Muscle of leg (tissue), 11 donors: ENCODE results near the gene NEDD9. TPM values are rescaled to one million over a fixed set of nuclear protein-coding genes. Genes with fewer than 3 reads are reported as not detected.

Experiments used
- DNase-seq: peaks from one replicate; pipeline ENCODE4 v3.0.0; 2013
- H3K27ac ChIP-seq: one replicate; pipeline ENCODE4 v1.5.1; 2013; ENCODE audit warnings: mild to moderate bottlenecking, low read length, control low read depth
- H3K27me3 ChIP-seq: one replicate; pipeline ENCODE4 v1.6.1; 2013; ENCODE audit warnings: low read length; ENCODE audit not compliant: control insufficient read depth, insufficient read depth
- H3K36me3 ChIP-seq: one replicate; pipeline ENCODE4 v1.6.1; 2013; ENCODE audit warnings: low read length; ENCODE audit not compliant: control insufficient read depth, insufficient read depth
- H3K4me1 ChIP-seq: one replicate; pipeline ENCODE4 v1.6.1; 2013; ENCODE audit warnings: low read length; ENCODE audit not compliant: control insufficient read depth, insufficient read depth
- H3K4me3 ChIP-seq: one replicate; pipeline ENCODE4 v1.5.1; 2013; ENCODE audit warnings: low read length, control low read depth
- H3K9me3 ChIP-seq: replicated peaks from 2 replicates; pipeline ENCODE4 v1.6.1; 2013; ENCODE audit warnings: low read depth, low read length; ENCODE audit not compliant: control insufficient read depth
- WGBS: methylation state at CpG from one replicate; pipeline ENCODE4 v1.1.5; 2013; ENCODE audit warnings: missing lambda C conversion rate; ENCODE audit not compliant: insufficient coverage; 5-methylcytosine and 5-hydroxymethylcytosine counted together
- polyA plus RNA-seq, 8 donors: library from polyadenylated mRNA; unstranded; fragments of 120-200 nt; gene quantifications; one replicate each; pipeline versions ENCODE4 v1.2.1 to v1.2.3, GENCODE V29; 2013; ENCODE audit warnings: inconsistent platforms in 1 of 8, low replicate concordance in 1 of 8; ENCODE audit not compliant: insufficient read length in 8 of 8, insufficient read depth in 1 of 8
- total RNA-seq: library from RNA; stranded (reverse); fragments of 120-200 nt; gene quantifications from one replicate; pipeline ENCODE4 v1.2.4, GENCODE V29; 2013

NEDD9 gene
- total and polyA plus RNA-seq, 9 donors: 7.3 to 18.4 (median 12.7) TPM

DNA sequence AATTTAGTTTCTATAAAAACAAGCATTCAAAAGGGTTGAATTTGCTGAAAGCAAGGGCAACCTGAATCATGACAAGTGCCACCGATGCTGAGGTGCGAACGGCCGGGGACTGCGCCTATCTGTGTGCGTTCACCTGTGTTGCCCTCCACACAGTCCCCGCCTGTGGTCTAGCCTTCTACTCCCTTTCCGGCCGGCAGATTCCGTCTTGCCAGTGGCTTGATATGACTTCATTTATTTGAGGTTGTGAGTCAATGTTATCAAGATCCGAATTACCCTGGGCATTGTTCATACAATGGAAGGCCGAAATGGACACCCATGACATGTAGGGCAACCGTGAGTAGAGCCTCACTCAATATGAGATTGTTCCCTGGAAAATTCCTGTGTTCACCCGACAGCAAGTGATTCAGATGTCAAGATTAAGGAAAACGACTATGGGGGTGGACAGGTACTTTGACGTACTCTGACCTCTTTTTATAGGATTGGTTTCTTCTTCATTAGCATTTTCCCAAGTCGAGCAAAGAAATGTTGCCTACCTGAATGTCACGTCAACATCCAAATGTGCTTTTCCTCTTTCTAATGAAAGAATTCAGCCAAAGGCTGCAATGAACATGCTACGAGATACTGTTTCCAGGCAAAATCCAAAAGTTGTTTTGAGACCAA is 41.1 kb upstream of the NEDD9 start:
- no peaks in the 10 kb centered on the region for H3K9me3 ChIP-seq
- H3K27me3 ChIP-seq: no peaks in the 10 kb centered on the region
- peaks cover 5% of the 10 kb centered on the region for H3K4me1 ChIP-seq
- 94% methylated on average over 12 of the region's 19 CpGs for WGBS
- no peaks in the 10 kb centered on the region for H3K36me3 ChIP-seq
- no peak overlapping the region for H3K27ac ChIP-seq
- H3K4me3 ChIP-seq: no peak overlapping the region
- no peak for DNase-seq

DNA sequence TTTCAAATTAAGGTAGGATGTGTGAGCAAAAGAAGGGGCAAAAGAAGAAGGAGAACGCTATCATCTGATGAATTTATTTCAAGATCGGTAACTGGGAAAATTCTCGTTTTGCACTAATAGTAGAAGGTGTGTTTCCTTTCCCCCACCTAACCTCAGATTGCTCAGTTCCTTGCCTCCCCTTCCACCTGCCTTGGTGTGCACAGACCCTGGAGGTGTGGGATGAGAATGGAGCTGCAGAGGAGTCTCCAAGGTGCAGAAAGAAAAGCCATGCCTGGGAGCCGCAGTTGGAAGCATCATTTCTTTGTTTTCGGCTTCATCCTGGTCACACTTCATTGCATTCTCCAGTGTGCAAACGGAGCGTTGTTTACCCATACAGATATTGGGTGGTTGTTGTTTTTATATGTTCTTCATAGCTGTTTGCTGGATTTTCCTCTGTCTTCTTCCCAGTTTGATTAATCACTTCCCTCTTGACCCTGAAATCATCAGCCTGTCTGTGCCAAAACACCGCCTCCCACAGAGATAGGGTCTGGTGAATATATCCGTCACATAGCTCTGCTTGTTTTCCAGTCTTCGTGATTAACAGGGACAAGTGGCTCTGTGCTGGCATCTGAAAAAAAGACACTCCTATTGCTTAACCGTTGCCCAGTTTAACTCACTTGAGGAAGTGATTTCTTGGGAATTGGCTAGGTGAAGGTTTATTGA is 40.2 kb upstream of the NEDD9 start:
- Histone ChIP-seq H3K4me3 (no peak overlapping the region), H3K9me3 (no peaks in the 10 kb centered on the region), H3K4me1 (peaks cover 4% of the 10 kb centered on the region), H3K27me3 (no peaks in the 10 kb centered on the region), H3K27ac (no peak overlapping the region), H3K36me3 (no peaks in the 10 kb centered on the region)
- WGBS: no CpG with 5 or more reads among the region's 11 CpGs
- DNase-seq: no peak

DNA sequence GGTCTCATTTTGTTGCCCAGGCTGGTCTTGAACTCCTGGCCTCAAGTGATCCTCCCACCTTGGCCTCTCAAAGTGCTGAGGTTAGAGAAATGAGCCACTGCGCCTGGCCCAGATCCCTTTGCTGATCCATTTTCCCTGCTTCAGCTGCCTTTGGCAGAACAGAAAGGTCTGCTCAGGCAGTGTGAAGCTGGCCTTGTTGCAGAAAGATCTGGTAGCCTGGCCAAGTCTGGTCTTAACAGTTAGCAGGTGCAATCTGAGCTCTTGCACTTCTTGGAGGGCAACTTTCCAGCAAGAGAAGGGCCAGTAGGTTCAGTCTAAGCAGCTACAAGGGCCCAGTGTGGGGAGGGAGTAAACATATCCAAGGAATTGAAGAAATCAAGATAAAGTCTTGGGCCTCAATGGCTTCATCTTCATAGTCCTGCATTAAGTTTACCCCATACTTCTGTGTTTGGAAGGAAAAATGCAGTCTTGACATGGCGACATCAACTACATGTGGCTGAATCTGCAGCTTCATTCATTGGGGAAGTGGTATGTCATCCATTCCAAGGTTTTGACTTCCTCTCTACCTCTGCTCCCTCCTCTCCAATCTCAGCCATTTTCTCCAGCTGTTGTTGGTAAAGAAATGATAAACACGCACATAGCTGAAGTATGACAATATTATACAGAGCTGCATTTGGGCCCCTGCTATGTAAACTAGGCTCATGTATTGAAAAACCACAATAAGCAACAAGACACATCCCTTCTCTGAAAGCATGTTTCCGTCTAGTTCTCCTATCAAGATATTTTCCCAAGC is 39.0 kb upstream of the NEDD9 start:
- Histone ChIP-seq H3K27me3 (no peaks in the 10 kb centered on the region), H3K9me3 (no peaks in the 10 kb centered on the region), H3K4me3 (no peak overlapping the region), H3K4me1 (no peaks in the 10 kb centered on the region), H3K36me3 (no peaks in the 10 kb centered on the region), H3K27ac (no peak overlapping the region)
- WGBS: 84% methylated on average over 2 of the region's 4 CpGs
- DNase-seq: peak; percentile 65

DNA sequence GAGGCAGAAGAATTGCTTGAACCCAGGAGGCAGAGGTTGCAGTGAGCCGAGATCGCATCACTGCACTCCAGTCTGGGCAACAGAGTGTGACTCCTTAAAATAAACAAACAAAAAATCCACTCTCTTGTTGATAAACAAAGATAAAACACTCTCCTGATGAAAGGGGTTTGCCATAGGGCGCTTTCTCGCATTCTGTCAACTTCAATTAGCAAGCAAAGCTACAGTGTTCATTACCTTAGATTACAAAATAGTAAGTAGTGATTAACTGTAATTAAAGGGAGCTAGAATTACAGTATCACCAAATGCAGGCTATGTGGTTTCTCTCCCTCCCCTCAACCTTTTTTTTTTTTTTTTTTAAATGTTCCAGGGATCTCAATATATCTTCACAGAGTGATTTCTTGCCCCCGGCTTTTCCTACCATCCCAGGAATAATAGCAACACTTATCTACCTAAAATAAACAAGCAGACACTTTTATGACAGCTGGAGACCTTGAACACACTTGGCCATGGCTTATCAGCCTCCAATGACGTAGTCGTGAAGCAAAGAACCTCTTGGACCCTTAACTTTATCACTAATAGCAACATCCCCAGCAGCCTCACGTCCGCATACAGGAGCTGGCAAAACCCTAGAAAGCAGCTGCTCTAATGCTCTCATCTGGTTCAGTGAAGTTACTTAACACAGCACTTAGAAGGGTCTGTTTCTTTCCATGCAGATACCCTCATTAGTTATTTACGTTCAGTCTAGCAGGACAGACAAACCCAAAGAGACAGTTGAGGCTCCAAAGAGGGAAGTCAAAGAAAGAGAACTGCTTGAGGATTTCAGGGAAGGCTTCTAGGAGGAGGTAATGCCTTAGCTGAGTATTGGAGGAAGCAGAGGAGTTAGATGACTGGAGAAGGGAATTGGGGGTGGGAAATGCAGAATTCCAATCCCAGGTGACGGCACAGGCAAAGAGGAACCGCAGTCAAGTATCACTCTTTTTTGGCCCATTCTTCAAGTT is 37.9 kb upstream of the NEDD9 start:
- Histone ChIP-seq H3K4me1 (no peaks in the 10 kb centered on the region), H3K4me3 (no peak overlapping the region), H3K27ac (no peak overlapping the region), H3K9me3 (no peaks in the 10 kb centered on the region), H3K36me3 (no peaks in the 10 kb centered on the region), H3K27me3 (no peaks in the 10 kb centered on the region)
- DNase-seq: no peak
- whole genome bisulfite sequencing: 63% methylated on average over 6 of the region's 12 CpGs

DNA sequence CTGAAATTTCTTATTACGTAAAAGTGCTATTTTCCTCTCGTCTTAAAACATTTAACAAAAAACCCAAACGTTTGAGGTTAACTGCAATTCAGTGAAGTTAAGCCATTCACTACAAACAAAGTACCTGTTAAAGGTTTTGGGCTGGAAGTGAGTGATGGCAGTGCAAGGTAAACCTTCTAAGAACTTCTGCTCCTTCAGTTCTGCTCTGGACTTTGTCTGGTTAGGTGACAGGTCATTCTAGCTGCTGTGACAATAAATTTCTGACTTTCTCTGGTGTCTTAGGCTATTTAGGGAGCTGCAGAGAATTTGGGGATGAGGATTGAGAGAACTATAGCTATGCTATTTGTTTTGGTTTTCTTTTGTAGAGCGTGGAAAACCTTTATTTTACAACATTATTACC is 36.5 kb upstream of the NEDD9 start:
- DNase-seq: no peak

DNA sequence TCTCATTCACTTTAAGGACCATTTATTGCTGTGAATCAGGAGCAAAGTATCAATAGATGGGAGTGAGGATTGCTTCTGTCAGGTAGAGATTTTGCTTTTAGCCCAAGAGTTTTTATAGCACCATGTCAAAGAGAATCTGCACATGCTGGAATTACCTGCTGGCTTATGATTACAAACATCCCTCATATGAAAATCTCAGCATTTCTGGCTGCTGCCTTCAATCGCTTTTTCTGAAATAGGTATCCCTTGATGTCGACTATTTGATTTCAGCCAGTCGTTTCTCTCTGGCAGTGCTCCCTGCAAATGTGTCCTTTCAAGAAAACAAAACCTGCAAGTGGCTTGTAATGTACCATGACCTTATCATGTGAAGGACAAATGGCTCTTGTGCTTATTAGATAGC is 34.5 kb upstream of the NEDD9 start:
- WGBS: 14% methylated on average over 1 of the region's 3 CpGs
- DNase-seq: no peak
- Histone ChIP-seq H3K27ac (no peak overlapping the region), H3K27me3 (no peaks in the 10 kb centered on the region), H3K36me3 (no peaks in the 10 kb centered on the region), H3K4me1 (peaks cover 7% of the 10 kb centered on the region), H3K9me3 (no peaks in the 10 kb centered on the region), H3K4me3 (no peak overlapping the region)

More for the DNA sequence above, 36.5 kb upstream of the NEDD9 start:
- H3K4me1 ChIP-seq: no peaks in the 10 kb centered on the region
- WGBS: no CpG with 5 or more reads among the region's 4 CpGs
- no peak overlapping the region for H3K4me3 ChIP-seq
- H3K9me3 ChIP-seq: no peaks in the 10 kb centered on the region
- H3K27me3 ChIP-seq: no peaks in the 10 kb centered on the region
- H3K36me3 ChIP-seq: no peaks in the 10 kb centered on the region
- H3K27ac ChIP-seq: no peak overlapping the region

DNA sequence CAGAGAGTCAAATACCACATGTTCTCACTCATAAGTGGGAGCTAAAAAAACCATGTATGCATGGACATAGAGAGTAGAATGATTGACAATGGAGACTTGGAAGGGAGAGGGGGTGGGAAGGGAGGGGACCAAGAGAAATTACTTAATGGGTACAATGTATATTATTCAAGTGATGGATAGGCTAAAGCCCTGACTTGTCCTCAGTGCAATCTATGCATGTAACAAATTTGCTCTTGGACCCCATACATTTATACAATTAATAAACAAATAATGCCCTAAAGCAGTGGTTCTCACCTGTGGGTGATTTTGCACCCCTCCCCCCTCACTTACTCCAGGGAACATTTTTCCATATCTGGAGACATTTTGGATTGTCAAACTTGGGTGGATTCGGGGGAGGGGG is 33.5 kb upstream of the NEDD9 start:
- H3K4me3 ChIP-seq: no peak overlapping the region
- no peak overlapping the region for H3K27ac ChIP-seq
- no peaks in the 10 kb centered on the region for H3K9me3 ChIP-seq
- H3K36me3 ChIP-seq: no peaks in the 10 kb centered on the region
- no peaks in the 10 kb centered on the region for H3K27me3 ChIP-seq
- no CpG with 5 or more reads among the region's 1 CpG for WGBS
- peaks cover 7% of the 10 kb centered on the region for H3K4me1 ChIP-seq
- no peak for DNase-seq

DNA sequence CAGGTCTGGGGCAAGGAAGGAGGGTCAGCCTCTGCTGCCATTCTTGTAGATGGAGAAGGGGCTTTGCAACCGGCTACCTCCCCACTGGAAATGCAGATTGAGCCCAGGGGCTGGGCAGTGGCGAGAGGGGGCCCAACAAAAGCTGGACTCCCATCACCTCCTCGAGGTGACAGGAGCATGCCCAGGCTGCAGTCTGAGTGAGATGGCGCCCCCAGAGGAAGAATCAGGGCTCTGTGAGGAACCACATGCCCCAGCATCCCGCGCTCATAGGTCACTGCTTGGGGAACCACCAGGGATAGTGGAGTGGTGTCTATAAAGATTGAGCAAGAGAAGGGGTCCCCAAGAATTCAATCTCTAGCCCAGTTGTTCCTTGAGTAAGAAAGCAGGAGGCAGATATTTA is 31.6 kb upstream of the NEDD9 start:
- H3K4me3 ChIP-seq: no peak overlapping the region
- H3K4me1 ChIP-seq: peaks cover 7% of the 10 kb centered on the region
- no peaks in the 10 kb centered on the region for H3K9me3 ChIP-seq
- no peaks in the 10 kb centered on the region for H3K27me3 ChIP-seq
- H3K27ac ChIP-seq: no peak overlapping the region
- WGBS: 86% methylated on average over 4 of the region's 6 CpGs
- no peak for DNase-seq
- H3K36me3 ChIP-seq: no peaks in the 10 kb centered on the region

DNA sequence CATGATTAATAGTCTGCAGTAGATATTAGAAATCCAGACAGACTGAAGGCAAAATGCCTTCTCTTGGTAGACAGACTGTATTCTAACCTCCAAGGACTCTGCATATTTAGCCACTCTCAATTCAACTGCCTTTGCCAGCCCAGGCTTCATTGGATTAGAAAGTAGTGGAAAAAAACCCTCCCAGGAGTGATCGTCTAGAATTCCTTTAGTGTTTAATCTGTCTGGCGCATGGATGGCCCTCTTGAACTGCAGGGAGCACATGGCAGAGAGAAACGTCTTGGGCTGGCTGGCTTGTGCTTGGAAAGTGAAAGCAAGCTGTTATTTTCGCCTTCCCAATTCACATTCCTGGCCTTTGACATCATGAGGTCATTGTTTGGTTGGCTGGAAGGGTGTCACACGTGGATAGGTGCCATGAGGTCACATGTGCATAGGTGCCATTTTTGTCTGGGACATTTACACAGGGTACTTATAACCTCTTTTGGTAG is 30.9 kb upstream of the NEDD9 start:
- H3K27me3 ChIP-seq: no peaks in the 10 kb centered on the region
- peak; percentile 92 for DNase-seq
- no peaks in the 10 kb centered on the region for H3K36me3 ChIP-seq
- H3K4me3 ChIP-seq: no peak overlapping the region
- peaks cover 7% of the 10 kb centered on the region for H3K4me1 ChIP-seq
- no peak overlapping the region for H3K27ac ChIP-seq
- 10% methylated on average over 2 of the region's 5 CpGs for WGBS
- H3K9me3 ChIP-seq: no peaks in the 10 kb centered on the region
